DMS 273 (cell line): ENCODE measurements around the gene SFMBT1.

Source experiments
- DNase-seq: peaks from one replicate; lab custom pipeline; 2025; ENCODE audit not compliant: unreplicated experiment; lab: John Stamatoyannopoulos, UW

SFMBT1 gene

GRCh38 chr3:52890735-52891134 is 155.1 kb downstream of the SFMBT1 start:
- DNase-seq = no peak

- no peak for DNase-seq
Observed at GRCh38 chr3:52889901-52890300, 156.0 kb downstream of the SFMBT1 start.

GRCh38 chr3:52887166-52887565 is 158.7 kb downstream of the SFMBT1 start:
- DNase-seq = no peak

DNA sequence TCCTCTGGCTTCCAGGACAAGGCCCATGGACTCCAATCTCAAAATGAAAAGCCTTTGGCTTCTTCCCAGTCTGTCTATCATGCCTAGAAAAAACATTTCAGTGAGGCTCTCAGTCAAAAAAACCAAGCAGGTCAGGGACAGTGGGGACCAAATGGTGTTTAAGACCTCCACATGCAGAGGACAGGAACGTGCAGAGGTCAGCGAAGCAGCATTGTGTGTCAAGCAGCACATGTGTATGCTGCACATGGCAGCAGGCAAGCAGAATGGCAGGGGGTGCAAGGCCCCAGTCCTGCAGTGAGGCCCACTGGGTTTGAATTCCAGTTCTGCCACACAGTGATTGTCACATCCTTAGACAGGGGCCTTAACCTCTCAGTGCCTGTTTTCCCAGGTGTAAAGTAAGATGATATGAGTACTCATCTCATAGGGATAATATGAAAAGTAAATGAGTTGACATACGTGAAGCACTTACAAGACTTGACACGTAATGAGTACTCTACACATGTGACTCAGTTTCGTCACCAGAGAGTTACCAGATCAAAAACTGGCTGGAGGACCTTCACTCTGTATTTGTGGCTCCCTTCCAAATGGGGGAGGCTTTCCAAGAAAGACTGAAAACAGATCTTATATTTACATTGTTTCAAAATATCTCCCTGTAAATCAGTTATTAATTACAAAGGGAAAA is 159.7 kb downstream of the SFMBT1 start:
- no peak for DNase-seq

DNA sequence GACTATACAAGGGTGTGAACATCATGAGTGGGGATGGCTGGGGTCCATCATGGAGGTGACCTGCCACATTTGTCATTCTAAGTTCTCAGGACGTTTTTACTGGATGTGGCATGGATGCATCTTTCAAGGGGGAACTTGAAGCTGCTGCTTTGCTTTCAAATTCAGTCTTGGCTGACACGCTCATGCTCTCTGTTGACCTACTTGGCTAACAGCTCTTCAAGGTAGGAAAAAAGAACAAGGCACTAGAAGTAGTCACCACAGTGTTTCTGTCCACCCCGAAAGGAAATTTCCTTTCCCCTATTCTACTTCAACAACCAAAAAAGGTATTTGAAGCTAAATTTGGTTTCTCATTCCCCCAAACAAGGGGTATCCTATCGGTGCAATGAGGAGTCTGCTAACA is 163.5 kb downstream of the SFMBT1 start:
- DNase-seq = no peak

GRCh38 chr3:52881871-52882270 is 164.0 kb downstream of the SFMBT1 start:
- no peak for DNase-seq

GRCh38 chr3:52880474-52880873 is 165.4 kb downstream of the SFMBT1 start:
- DNase-seq = no peak

- no peak for DNase-seq
Observed at GRCh38 chr3:52880047-52880446, 165.8 kb downstream of the SFMBT1 start.

DNA sequence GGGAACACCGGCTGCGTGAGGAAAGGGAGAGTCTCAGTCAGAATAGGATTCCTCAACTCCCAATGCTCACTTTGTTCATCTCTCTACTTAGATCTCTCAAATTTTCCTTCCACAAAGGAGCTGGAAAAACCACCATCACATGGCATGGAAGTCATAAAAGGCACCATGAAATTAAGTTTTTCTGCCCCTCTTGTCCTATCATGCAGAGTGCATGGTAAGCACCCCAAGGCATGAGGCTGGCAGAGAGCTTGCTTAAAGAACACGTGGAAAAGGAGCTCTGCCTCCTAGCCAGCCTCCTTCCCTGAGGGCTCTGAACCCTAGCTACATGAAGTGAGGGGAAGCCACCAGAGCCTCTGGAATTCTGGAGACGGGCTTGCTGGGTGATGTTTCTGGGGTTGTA is 166.3 kb downstream of the SFMBT1 start:
- DNase-seq = no peak

GRCh38 chr3:52879090-52879489 is 166.8 kb downstream of the SFMBT1 start:
- DNase-seq = no peak

DNA sequence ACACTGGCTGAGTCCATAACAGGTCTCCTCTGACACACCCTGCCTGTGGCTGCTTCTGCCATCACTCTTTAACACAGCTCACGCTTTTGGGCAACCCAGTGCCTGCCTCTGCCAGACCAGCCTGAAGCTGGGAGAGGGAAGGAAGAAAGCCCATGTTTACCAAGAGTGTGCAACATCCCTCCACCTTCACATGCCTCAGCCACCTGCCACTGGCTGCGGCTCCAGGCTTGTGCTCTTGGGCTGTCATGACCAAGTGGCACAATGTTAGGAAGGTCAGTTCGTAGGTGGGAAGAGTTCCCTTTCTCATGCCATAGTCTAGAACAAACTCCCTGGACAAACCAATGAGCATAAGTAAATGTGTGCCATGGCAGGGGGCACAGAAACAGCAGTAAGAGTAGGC is 168.8 kb downstream of the SFMBT1 start:
- no peak for DNase-seq

DNA sequence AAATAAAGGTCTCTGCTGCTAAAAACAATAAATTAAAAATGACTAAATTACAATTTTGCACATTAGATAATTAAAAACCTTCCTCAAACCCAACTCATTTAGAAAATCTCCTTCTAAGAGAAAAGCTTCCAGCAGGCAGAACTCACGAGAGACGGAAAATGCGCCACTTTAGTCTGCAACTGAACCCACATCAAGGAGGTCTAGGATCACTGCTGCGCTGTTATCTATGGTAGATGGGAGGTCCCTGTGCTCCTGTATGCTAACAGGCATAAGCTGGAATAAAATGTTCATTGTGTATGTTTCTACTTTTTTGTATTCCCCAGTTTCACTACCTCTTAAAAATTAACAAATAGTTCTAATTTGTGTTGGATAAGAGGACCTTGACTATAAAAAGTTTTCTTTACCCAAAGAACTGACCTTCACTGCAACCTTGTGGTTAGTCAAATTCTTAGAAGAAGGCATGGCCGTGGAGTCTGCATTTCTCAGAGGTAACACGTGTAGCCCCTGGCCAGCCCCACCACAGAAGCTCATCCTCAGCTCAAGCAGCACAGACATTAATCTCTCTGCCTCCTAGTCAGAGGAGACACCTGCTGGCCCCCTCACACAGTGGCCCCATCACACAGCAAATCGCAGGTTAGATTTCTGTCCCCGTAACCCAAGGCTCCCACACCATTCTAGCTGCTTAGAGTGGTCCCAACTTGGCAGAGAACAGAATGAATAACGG is 170.8 kb downstream of the SFMBT1 start:
- no peak for DNase-seq

DNA sequence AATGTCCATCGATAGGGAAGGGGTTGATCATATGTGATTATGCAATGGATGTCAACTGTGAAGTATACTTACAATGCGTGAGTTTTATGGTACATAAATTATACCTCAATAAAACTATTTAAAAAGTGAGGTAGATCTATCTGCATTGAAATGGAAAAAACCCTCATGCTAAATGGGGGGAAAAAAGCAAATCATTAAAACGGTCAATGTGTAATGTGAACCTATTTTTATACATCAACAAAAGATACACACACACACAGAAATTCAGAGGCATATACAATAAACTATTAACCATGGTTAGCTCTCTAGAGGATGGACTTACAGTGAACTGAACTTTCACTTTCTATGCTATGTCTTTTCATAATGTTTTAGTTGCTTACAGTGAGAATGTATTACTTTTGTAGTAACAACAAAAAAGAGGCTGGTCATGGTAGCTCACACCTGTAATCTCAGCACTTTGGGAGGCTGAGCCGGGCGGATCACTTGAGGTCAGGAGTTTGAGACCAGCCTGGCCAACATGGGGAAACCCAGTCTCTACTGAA is 171.6 kb downstream of the SFMBT1 start:
- DNase-seq = no peak

- peak; percentile 14 for DNase-seq
Observed at GRCh38 chr3:52873433-52874159, 172.3 kb downstream of the SFMBT1 start.

DNA sequence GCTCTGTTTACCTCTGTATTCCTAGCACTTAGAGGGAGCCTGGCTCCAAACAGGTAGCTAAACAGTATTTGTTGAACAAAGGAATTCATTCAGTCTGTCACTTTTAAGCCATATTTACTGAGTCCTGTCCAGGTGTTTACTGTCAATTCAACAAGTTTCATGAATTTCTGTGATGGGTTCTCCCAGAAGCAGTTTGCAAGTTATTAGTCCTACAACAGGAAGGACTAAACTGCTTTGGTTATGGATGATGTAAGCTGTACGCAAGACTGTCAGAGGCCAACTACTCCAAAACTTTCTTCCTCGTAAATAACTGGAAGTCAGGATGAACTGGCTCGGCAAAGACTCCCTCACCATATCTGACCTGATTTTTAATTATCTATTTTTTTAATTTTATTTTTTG is 173.6 kb downstream of the SFMBT1 start:
- no peak for DNase-seq

DNA sequence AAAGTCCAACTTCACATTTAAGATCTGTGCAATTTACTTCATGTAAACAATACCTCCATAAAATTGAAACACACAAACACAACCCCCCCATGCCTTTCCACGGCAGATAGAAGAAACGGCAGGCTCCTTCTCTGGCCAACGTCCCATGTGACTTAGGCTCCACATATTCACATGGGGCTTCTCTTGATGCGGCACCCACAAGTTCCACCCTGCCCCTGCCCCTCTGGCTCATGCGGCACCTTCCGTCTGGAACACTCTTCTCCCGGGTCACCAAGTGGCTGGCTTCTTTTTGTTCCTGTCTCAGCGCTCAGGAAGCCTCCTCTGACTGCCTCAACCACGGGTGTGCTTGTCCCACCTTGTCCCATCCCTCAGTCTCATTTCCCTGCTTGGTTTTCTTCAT is 174.1 kb downstream of the SFMBT1 start:
- no peak for DNase-seq

DNA sequence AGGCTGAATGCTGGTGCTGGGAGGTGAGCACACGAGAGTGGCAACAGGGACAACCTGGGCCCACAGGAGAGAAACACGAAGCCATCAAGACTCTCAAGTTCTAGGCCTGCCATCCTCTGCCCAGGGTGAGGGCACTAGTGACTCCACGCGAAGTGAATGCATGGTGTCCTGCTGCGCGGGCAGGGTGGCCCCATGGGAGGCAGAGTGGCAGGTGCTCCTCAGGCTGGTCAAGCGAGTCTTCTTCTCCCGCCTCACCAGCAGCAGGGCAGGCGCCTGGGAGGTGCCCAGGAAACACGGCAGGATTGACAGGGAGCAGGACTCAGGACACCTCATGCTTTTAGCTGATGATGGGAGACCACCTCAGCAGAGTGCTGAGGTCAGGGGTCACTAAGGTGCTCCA is 175.4 kb downstream of the SFMBT1 start:
- no peak for DNase-seq

DNA sequence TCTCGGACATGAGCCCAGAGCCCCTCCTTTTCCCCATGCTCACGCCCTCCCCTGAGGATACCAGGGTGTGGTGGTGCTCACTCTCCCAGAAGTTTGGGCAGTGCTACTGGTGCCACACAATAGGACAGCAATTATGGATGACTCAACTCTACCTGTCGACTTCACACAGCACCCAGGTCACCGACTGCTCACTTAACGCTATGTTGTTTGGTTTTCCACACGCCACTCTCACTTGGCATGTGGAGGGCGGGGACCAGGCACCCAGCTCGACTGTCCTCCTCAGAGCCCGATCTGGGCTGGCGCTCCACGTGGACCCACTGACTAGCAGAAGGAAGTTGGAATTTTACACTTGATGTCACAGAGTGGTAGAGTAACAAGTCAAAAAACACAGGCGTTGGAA is 179.4 kb downstream of the SFMBT1 start:
- DNase-seq = no peak

GRCh38 chr3:52865994-52866393 is 179.9 kb downstream of the SFMBT1 start:
- DNase-seq = no peak

DNA sequence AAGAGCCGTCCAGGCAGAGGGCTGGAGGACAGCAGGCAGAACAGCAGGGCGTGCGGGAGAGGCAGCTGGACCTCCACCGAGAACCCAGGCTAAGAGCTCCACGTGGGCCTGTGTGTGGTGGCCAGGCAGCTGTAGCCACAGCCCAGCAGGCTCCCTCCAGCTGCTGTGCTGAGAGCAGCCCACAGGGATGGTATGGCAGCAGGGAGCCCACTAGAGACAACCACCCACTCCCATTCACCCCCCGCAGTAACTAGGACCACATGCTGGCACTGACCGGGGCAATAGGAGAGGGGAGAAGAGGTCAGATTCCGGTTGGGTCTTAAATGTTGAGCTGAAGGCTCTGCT is 185.5 kb downstream of the SFMBT1 start:
- DNase-seq = peak; percentile 40

DNA sequence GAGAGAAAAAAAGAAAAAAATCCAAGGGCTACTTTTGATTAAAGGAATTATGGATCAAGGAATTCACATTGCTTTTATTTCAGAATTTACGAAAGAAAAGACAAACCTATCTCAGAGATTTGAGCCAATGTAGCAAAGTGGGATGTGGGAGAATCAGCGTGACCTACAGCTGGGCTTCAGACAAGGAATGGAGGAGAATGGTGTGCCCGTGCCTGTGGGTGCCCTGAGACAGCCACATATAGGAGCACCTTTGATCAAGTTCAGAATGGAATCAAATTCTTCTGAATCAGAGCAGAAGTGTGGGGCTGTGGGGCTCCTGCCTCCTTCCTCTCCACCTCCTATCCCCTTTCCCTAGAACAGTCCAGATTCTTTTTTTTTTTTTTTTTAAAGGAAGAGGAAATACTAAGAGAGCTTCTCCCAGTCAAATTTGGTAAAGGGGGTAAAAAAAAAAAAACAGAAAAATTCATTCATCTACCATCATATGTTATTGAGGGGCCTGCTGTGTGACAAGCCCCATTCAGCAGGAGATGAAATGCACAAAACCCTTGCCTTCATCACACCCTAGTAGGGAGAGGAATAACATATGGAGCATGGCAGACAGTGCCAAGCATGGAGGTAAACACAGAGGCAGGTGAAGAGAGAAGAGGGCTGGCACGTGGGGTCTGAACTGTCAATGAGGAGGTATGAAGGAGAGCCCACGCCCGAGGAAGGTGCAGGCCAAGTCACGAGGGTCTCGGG is 186.0 kb downstream of the SFMBT1 start:
- DNase-seq = no peak
